ENCODE data around the gene RHBDL1.

DNA sequence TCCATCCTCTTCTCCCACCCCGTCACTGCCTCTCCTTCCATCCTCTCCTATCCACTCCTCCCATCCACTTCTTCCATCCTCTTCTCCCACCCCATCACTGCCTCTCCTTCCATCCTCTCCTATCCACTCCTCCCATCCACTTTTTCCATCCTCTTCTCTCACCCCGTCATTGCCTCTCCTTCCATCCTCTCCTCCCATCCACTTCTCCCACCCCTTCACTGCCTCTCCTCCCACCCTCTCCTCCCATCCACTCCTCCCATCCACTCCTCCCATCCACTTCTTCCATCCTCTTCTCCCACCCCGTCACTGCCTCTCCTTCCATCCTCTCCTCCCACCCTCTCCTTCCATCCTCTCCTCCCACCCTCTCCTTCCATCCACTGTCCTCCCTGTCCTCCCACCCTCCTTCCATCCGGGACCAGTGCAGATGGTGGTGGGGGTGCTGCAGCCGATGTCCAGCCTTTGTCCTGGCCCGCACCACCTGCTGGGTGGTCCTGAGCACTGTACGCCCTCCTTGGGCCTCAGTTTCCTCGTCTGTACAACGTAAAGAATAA lies 43.6 kb upstream of the RHBDL1 start:
- TF ChIP-seq, protein P1, sequence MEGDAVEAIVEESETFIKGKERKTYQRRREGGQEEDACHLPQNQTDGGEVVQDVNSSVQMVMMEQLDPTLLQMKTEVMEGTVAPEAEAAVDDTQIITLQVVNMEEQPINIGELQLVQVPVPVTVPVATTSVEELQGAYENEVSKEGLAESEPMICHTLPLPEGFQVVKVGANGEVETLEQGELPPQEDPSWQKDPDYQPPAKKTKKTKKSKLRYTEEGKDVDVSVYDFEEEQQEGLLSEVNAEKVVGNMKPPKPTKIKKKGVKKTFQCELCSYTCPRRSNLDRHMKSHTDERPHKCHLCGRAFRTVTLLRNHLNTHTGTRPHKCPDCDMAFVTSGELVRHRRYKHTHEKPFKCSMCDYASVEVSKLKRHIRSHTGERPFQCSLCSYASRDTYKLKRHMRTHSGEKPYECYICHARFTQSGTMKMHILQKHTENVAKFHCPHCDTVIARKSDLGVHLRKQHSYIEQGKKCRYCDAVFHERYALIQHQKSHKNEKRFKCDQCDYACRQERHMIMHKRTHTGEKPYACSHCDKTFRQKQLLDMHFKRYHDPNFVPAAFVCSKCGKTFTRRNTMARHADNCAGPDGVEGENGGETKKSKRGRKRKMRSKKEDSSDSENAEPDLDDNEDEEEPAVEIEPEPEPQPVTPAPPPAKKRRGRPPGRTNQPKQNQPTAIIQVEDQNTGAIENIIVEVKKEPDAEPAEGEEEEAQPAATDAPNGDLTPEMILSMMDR (IDR thresholded peaks at IDR 0.05), result no peak
- no peak for TF ChIP-seq POLR2A (IDR thresholded peaks at IDR 0.05)
